Suprapubic skin (tissue), 4 donors: ENCODE data around the gene HMG20B. TPM values are rescaled to one million over a fixed set of nuclear protein-coding genes. Genes with fewer than 3 reads are reported as not detected.

Experiments
- DNase-seq, 2 donors: peaks; one replicate each; pipeline ENCODE4 v3.0.0-alpha.2; 2019; ENCODE audit warnings: low spot score in 2 of 2
- H3K27ac ChIP-seq: fragments of 200-600 bp; sonication (generic); one replicate; pipeline ENCODE4 v1.5.1; 2019
- H3K27me3 ChIP-seq: fragments of 200-600 bp; sonication (generic); one replicate; pipeline ENCODE4 v1.5.1; 2019
- H3K36me3 ChIP-seq: fragments of 200-600 bp; sonication (generic); one replicate; pipeline ENCODE4 v1.5.1; 2019
- H3K4me1 ChIP-seq: fragments of 200-600 bp; sonication (generic); one replicate; pipeline ENCODE4 v1.5.1; 2019
- H3K4me3 ChIP-seq: fragments of 200-600 bp; sonication (generic); one replicate; pipeline ENCODE4 v1.5.1; 2019; ENCODE audit warnings: mild to moderate bottlenecking
- H3K9me3 ChIP-seq: fragments of 200-600 bp; sonication (generic); one replicate; pipeline ENCODE4 v1.5.1; 2019
- CTCF ChIP-seq, 2 donors: fragments of 200-600 bp in 1 of 2; fragments of 450-650 bp in 1 of 2; sonication (generic) in 1 of 2; IDR thresholded peaks; one replicate each; pipeline ENCODE4 v1.5.1; 2016 to 2019; ENCODE audit warnings: antibody characterized with exemption in 2 of 2, mild to moderate bottlenecking in 1 of 2, moderate library complexity in 1 of 2
- EP300 ChIP-seq: sonication (generic); formaldehyde crosslinking; IDR thresholded peaks from one replicate; pipeline ENCODE4 v1.6.1; 2017; ENCODE audit warnings: antibody characterized with exemption
- POLR2A ChIP-seq, 2 donors: fragments of 450-650 bp; IDR thresholded peaks; one replicate each; pipeline ENCODE4 v1.6.1; 2017; ENCODE audit warnings: antibody characterized with exemption in 2 of 2, mild to moderate bottlenecking in 2 of 2, moderate library complexity in 2 of 2
- POLR2AphosphoS5 ChIP-seq, 3 donors: sonication (generic); formaldehyde crosslinking; IDR thresholded peaks; one replicate each; pipeline ENCODE4 v1.6.1; 2017; ENCODE audit warnings: antibody characterized with exemption in 3 of 3
- WGBS: methylation state at CpG from one replicate; pipeline ENCODE4 v1.1.5; 2018; 5-methylcytosine and 5-hydroxymethylcytosine counted together
- total RNA-seq, 4 donors: library from RNA; depleted of rRNA; stranded (reverse); fragments of >200 nt; gene quantifications; one replicate each; pipeline ENCODE4 v1.1.0, GENCODE V29; 2016

HMG20B gene
- total RNA-seq, 4 donors from 2014 or later: 87.9 to 135 (median 118) TPM

- Histone ChIP-seq H3K9me3 (no peaks in the 10 kb centered on the region), H3K36me3 (peaks cover 19% of the 10 kb centered on the region), H3K27me3 (no peaks in the 10 kb centered on the region), H3K27ac (no peak overlapping the region), H3K4me3 (no peak overlapping the region), H3K4me1 (peaks cover 18% of the 10 kb centered on the region)
- peak in 1 of 2 donors; percentile 78 for DNase-seq
- WGBS: 69% methylated on average over 13 of the region's 47 CpGs
- no peak for TF ChIP-seq POLR2AphosphoS5 (IDR thresholded peaks at IDR 0.05)
- no peak for TF ChIP-seq EP300
- no peak for TF ChIP-seq CTCF (IDR thresholded peaks at IDR 0.05)
- TF ChIP-seq POLR2A (IDR thresholded peaks at IDR 0.05): no peak
These were observed 29.3 kb upstream of the HMG20B start for GRCh38 chr19:3543150-3544057.

GRCh38 chr19:3544058-3544376 is 28.7 kb upstream of the HMG20B start:
- DNase-seq: no peak
- H3K36me3 ChIP-seq: peaks cover 16% of the 10 kb centered on the region
- H3K27ac ChIP-seq: no peak overlapping the region
- H3K4me1 ChIP-seq: peaks cover 13% of the 10 kb centered on the region
- TF ChIP-seq CTCF (IDR thresholded peaks at IDR 0.05) (no peak), EP300 (no peak), POLR2A (IDR thresholded peaks at IDR 0.05) (no peak)
- H3K27me3 ChIP-seq: no peaks in the 10 kb centered on the region
- no peak overlapping the region for H3K4me3 ChIP-seq
- no peaks in the 10 kb centered on the region for H3K9me3 ChIP-seq
- 100% methylated on average over 1 of the region's 9 CpGs for WGBS

- Histone ChIP-seq H3K27ac (no peak overlapping the region), H3K9me3 (no peaks in the 10 kb centered on the region), H3K4me3 (no peak overlapping the region), H3K4me1 (peaks cover 12% of the 10 kb centered on the region), H3K27me3 (no peaks in the 10 kb centered on the region), H3K36me3 (peaks cover 16% of the 10 kb centered on the region)
- TF ChIP-seq POLR2AphosphoS5 (IDR thresholded peaks at IDR 0.05): no peak
- TF ChIP-seq CTCF (IDR thresholded peaks at IDR 0.05): peak; percentile 63 to 95
- 52% methylated on average over 19 of the region's 30 CpGs for WGBS
- no peak for DNase-seq
These were observed 27.7 kb upstream of the HMG20B start for GRCh38 chr19:3544742-3545668.

GRCh38 chr19:3545669-3546034 is 27.1 kb upstream of the HMG20B start:
- WGBS: 78% methylated on average over 9 of the region's 10 CpGs
- Histone ChIP-seq H3K4me3 (no peak overlapping the region), H3K36me3 (peaks cover 16% of the 10 kb centered on the region), H3K9me3 (no peaks in the 10 kb centered on the region), H3K27me3 (no peaks in the 10 kb centered on the region), H3K27ac (no peak overlapping the region), H3K4me1 (peaks cover 12% of the 10 kb centered on the region)
- TF ChIP-seq EP300: no peak
- no peak for DNase-seq

GRCh38 chr19:3546119-3546518 is 26.6 kb upstream of the HMG20B start:
- H3K27me3 ChIP-seq: no peaks in the 10 kb centered on the region
- no peak overlapping the region for H3K4me3 ChIP-seq
- WGBS: 72% methylated on average over 14 of the region's 23 CpGs
- TF ChIP-seq POLR2A (IDR thresholded peaks at IDR 0.05): no peak
- TF ChIP-seq POLR2AphosphoS5 (IDR thresholded peaks at IDR 0.05): no peak
- TF ChIP-seq EP300: no peak
- TF ChIP-seq CTCF (IDR thresholded peaks at IDR 0.05): no peak
- peaks cover 12% of the 10 kb centered on the region for H3K4me1 ChIP-seq
- no peak for DNase-seq
- no peak overlapping the region for H3K27ac ChIP-seq
- H3K9me3 ChIP-seq: no peaks in the 10 kb centered on the region
- H3K36me3 ChIP-seq: peaks cover 16% of the 10 kb centered on the region
